Endothelial cell of umbilical vein (primary cell): Measurements from ENCODE around the gene PHF3. TPM values are rescaled to one million over a fixed set of nuclear protein-coding genes. Genes with fewer than 3 reads are reported as not detected.

Source experiments
- BruUV-seq: library from RNA; stranded (reverse); fragments of 400-500 nt; replicated peaks from 2 replicates; lab custom pipeline; 2021; lab: Mats Ljungman, UMichigan
- CTCF ChIA-PET: fragments of 300-600, 350-600 bp; sonication (Branson Sonifier 250); formaldehyde crosslinking; loops from one replicate; lab custom pipeline; 2021; ENCODE audit warnings: antibody characterized with exemption, inconsistent platforms; lab: Charles Lee
- POLR2A ChIA-PET: fragments of 300-600, 350-600 bp; sonication (Branson Sonifier 250); formaldehyde crosslinking; loops from one replicate; lab custom pipeline; 2021; ENCODE audit warnings: antibody characterized with exemption, inconsistent platforms; lab: Charles Lee
- DNase-seq: peaks from one replicate; pipeline ENCODE4 v3.0.0-alpha.2; 2011; ENCODE audit warnings: low read depth, low spot score
- FAIRE-seq: peaks from 2 replicates; lab custom pipeline; 2011; peaks lifted over from hg19 to GRCh38; lab: Jason Lieb, UNC
- H2AFZ ChIP-seq: 2 replicates; pipeline ENCODE4 v1.6.0; 2012; ENCODE audit warnings: low read depth, low read length, control low read depth, inconsistent platforms
- H3K27ac ChIP-seq: 2 replicates; pipeline ENCODE4 v1.5.1; 2011; ENCODE audit warnings: low read depth, mild to moderate bottlenecking, control low read depth, low read length, moderate library complexity; ENCODE audit not compliant: insufficient read depth
- H3K27me3 ChIP-seq, 2 experiments: 2 replicates each; pipeline versions ENCODE4 v1.6.0 to v1.6.1; 2011; ENCODE audit warnings: low read length in 2 of 2, mixed read lengths in 1 of 2; ENCODE audit not compliant: control insufficient read depth in 2 of 2, insufficient read depth in 2 of 2
- H3K36me3 ChIP-seq, 2 experiments: 2 replicates in 1 of 2; 3 replicates in 1 of 2; pipeline ENCODE4 v1.5.1; 2011; ENCODE audit warnings: low read length in 2 of 2, mild to moderate bottlenecking in 1 of 2, moderate library complexity in 1 of 2; ENCODE audit not compliant: control insufficient read depth in 2 of 2, insufficient read depth in 2 of 2; ENCODE audit errors: extremely low read depth in 1 of 2
- H3K4me1 ChIP-seq: 3 replicates; pipeline ENCODE4 v1.5.1; 2011; ENCODE audit warnings: mild to moderate bottlenecking, low read length; ENCODE audit not compliant: control insufficient read depth, insufficient read depth; ENCODE audit errors: extremely low read depth
- H3K4me2 ChIP-seq: 2 replicates; pipeline ENCODE4 v1.6.1; 2011; ENCODE audit warnings: low read length, control low read depth, mixed read lengths; ENCODE audit not compliant: insufficient read depth
- H3K4me3 ChIP-seq, 3 experiments: fragments of 200-600 bp in 1 of 3; sonication (generic), shearing (Covaris generic) in 1 of 3; replicated peaks in 1 of 3; 2 replicates each; pipeline ENCODE4 v1.5.1; 2011 to 2016; ENCODE audit warnings: control low read depth in 3 of 3, low read length in 3 of 3, mild to moderate bottlenecking in 2 of 3, inconsistent platforms in 1 of 3, low read depth in 1 of 3, moderate library complexity in 1 of 3; ENCODE audit not compliant: insufficient read depth in 1 of 3
- H3K79me2 ChIP-seq: 2 replicates; pipeline ENCODE4 v1.6.0; 2012; ENCODE audit warnings: low read length, inconsistent platforms; ENCODE audit not compliant: control insufficient read depth, insufficient read depth
- H3K9ac ChIP-seq: replicated peaks from 2 replicates; pipeline ENCODE3; 2011; ENCODE audit warnings: low read length, control low read depth; ENCODE audit not compliant: insufficient read depth; ENCODE audit errors: extremely low read depth
- H3K9me1 ChIP-seq: replicated peaks from 3 replicates; pipeline ENCODE4 v1.6.0; 2011; ENCODE audit warnings: mild to moderate bottlenecking, low read length; ENCODE audit not compliant: control insufficient read depth, insufficient read depth; ENCODE audit errors: extremely low read depth
- H3K9me3 ChIP-seq: replicated peaks from 2 replicates; pipeline ENCODE4 v1.5.1; 2012; ENCODE audit warnings: low read length, inconsistent platforms; ENCODE audit not compliant: control insufficient read depth, insufficient read depth
- H4K20me1 ChIP-seq: replicated peaks from 2 replicates; pipeline ENCODE3; 2011; ENCODE audit warnings: mild to moderate bottlenecking, low read length; ENCODE audit not compliant: control insufficient read depth, insufficient read depth; ENCODE audit errors: extremely low read depth
- EZH2 ChIP-seq: IDR thresholded peaks from 2 replicates; pipeline ENCODE4 v1.6.1; 2012; ENCODE audit warnings: borderline replicate concordance, low read depth, mild to moderate bottlenecking, moderate library complexity, low read length, inconsistent platforms; ENCODE audit not compliant: severe bottlenecking
- FOS ChIP-seq: IDR thresholded peaks from 2 replicates; pipeline ENCODE4 v1.6.1; 2011; ENCODE audit warnings: mild to moderate bottlenecking, low read length, moderate library complexity, borderline replicate concordance; ENCODE audit not compliant: insufficient read depth
- GATA2 ChIP-seq: IDR thresholded peaks from 2 replicates; pipeline ENCODE4 v1.7.0; 2011; ENCODE audit warnings: low read depth, mild to moderate bottlenecking, moderate library complexity, mixed read lengths, low read length; ENCODE audit not compliant: insufficient read length, insufficient read depth
- JUN ChIP-seq: IDR thresholded peaks from 2 replicates; pipeline ENCODE4 v1.6.1; 2011; ENCODE audit warnings: borderline replicate concordance, low read depth; ENCODE audit not compliant: insufficient read length, insufficient read depth
- MYC ChIP-seq: IDR thresholded peaks from one replicate; pipeline ENCODE4 v1.6.1; 2011; ENCODE audit warnings: mild to moderate bottlenecking, low read depth, low read length
- POLR2A ChIP-seq: IDR thresholded peaks from 2 replicates; pipeline ENCODE4 v1.6.1; 2012; ENCODE audit warnings: low read depth, mild to moderate bottlenecking, control low read depth, low read length
- POLR2AphosphoS5 ChIP-seq: IDR thresholded peaks from 2 replicates; pipeline ENCODE4 v1.6.1; 2012; ENCODE audit warnings: low read depth, mild to moderate bottlenecking, control low read depth, low read length, moderate library complexity; ENCODE audit not compliant: insufficient read depth
- dilution Hi-C: fragments of 300-500 bp; cut with MboI; formaldehyde crosslinking; loops from one replicate; pipeline ENCODE4 v1.15.0; 2019; ENCODE audit warnings: low sequenced_read_pairs; ENCODE audit not compliant: extremely low pct_ligation_motif_present
- intact Hi-C: fragments of 100-400 bp; cut with micrococcal nuclease; formaldehyde crosslinking; loops from one replicate; pipeline ENCODE4 v1.10.0; 2022
- polyA plus RNA-seq, 4 experiments: library from polyadenylated mRNA; depleted of rRNA in 3 of 4; stranded (reverse) in 3 of 4; unstranded in 1 of 4; fragments of >200 nt; gene quantifications; 2 replicates each; pipeline versions ENCODE4 v1.2.1 to v1.2.3, GENCODE V29; 2011 to 2012; ENCODE audit warnings: missing spikeins in 1 of 4
- total RNA-seq: library from RNA; stranded (reverse); gene quantifications from 2 replicates; pipeline ENCODE4 v1.2.3, GENCODE V29; 2021
- TF ChIP-seq, protein P1 (sequence below): IDR thresholded peaks from 2 replicates; pipeline ENCODE4 v1.6.1; 2011; ENCODE audit not compliant: insufficient read depth, insufficient read length
- TF ChIP-seq, protein P2 (sequence below), 2 donors: IDR thresholded peaks; 1 replicate in 1 of 2; 2 replicates in 1 of 2; pipeline ENCODE4 v1.5.1; 2011; ENCODE audit warnings: low read length in 2 of 2, mild to moderate bottlenecking in 2 of 2, moderate library complexity in 2 of 2, control low read depth in 1 of 2, inconsistent platforms in 1 of 2, low read depth in 1 of 2; ENCODE audit not compliant: insufficient read depth in 1 of 2; ENCODE audit errors: extremely low read depth in 1 of 2

PHF3 gene
- total and polyA plus RNA-seq, 2 donors (not counting 3 experiments of a cell fraction or from before 2014, with no cell fraction given) = 4.6 to 29.6 TPM

DNA sequence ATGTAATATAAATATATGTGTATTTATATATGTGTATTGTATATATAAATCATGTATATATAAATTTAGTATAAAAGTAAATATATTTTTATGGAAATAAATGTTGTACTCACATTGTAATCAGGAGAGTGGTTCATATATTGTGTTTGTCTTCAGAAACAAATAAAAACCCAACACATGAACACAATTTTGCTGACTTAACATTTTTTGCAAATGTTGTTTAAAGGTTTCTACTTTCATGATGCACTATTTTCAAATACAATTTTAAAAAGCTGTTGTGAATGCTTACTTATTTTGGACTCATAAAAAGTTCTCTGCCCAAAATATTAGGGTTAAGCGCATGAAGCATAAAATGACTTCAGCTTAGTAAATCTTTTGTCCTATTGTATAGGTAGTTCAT, 24.0 kb upstream of the PHF3 start:
- H3K27ac ChIP-seq = no peak overlapping the region
- DNase-seq (no peak), FAIRE-seq (no peak)
- no peaks in the 10 kb centered on the region for H3K79me2 ChIP-seq
- no peaks in the 10 kb centered on the region for H3K9me1 ChIP-seq
- TF ChIP-seq, protein P1, sequence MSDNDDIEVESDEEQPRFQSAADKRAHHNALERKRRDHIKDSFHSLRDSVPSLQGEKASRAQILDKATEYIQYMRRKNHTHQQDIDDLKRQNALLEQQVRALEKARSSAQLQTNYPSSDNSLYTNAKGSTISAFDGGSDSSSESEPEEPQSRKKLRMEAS = no peak
- TF ChIP-seq MYC (no peak), JUN (no peak), GATA2 (no peak), EZH2 (no peak), POLR2A (no peak)
- no TSS peak for BruUV-seq
- dilution Hi-C loops = no loop called here
- H3K4me2 ChIP-seq = no peak overlapping the region
- H3K36me3 ChIP-seq = no peaks in the 10 kb centered on the region
- no peaks in the 10 kb centered on the region for H3K27me3 ChIP-seq
- POLR2A ChIA-PET = no interaction called here
- H4K20me1 ChIP-seq = no peaks in the 10 kb centered on the region
- no peaks in the 10 kb centered on the region for H3K9me3 ChIP-seq
- no peak overlapping the region for H2AFZ ChIP-seq
- intact Hi-C loops = no loop called here
- CTCF ChIA-PET = interaction anchor here (0.7 to 4.0 kb wide), 2 partner anchors 14 to 140 kb away, joined by 3 to 25 read pairs; no protein-coding TSS in a partner anchor
- no peaks in the 10 kb centered on the region for H3K4me1 ChIP-seq
- no peak overlapping the region for H3K9ac ChIP-seq
- no peak overlapping the region for H3K4me3 ChIP-seq

DNA sequence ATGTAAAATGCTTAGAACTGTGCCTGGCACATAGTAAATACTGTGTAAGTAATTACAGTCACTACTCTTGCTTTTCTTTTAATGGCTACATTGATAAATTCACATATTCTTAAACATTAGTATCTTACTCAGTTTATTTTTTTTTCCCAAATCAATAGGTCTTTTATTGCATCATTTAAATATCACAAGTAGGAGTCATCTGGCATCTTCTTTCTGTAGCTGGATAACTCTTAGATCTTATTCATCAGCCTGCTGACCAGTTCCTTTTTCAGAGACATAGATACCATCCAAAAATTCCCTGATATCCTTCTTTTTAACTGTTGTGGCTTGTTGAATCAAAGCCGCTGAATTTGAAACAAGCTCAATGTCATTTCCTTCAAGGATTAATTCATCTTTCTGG, 20.0 kb upstream of the PHF3 start:
- Histone ChIP-seq H3K4me1 (no peaks in the 10 kb centered on the region), H3K36me3 (no peaks in the 10 kb centered on the region), H3K9ac (no peak overlapping the region), H4K20me1 (no peaks in the 10 kb centered on the region), H3K9me3 (no peaks in the 10 kb centered on the region), H2AFZ (no peak overlapping the region), H3K4me3 (no peak overlapping the region), H3K9me1 (no peaks in the 10 kb centered on the region), H3K79me2 (no peaks in the 10 kb centered on the region), H3K27me3 (peaks cover 5 to 7% of the 10 kb centered on the region in 2 experiments), H3K4me2 (no peak overlapping the region), H3K27ac (no peak overlapping the region)
- CTCF ChIA-PET = no interaction called here
- BruUV-seq = no TSS peak
- TF ChIP-seq, protein P2, sequence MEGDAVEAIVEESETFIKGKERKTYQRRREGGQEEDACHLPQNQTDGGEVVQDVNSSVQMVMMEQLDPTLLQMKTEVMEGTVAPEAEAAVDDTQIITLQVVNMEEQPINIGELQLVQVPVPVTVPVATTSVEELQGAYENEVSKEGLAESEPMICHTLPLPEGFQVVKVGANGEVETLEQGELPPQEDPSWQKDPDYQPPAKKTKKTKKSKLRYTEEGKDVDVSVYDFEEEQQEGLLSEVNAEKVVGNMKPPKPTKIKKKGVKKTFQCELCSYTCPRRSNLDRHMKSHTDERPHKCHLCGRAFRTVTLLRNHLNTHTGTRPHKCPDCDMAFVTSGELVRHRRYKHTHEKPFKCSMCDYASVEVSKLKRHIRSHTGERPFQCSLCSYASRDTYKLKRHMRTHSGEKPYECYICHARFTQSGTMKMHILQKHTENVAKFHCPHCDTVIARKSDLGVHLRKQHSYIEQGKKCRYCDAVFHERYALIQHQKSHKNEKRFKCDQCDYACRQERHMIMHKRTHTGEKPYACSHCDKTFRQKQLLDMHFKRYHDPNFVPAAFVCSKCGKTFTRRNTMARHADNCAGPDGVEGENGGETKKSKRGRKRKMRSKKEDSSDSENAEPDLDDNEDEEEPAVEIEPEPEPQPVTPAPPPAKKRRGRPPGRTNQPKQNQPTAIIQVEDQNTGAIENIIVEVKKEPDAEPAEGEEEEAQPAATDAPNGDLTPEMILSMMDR (IDR thresholded peaks at IDR 0.05; ENCODE audit: extremely low read depth in 1 of 2, insufficient read depth in 1 of 2, low read depth in 1 of 2, low read length in 2 of 2) = no peak
- no peak for TF ChIP-seq FOS
- no peak for TF ChIP-seq JUN
- TF ChIP-seq GATA2 = no peak
- no peak for TF ChIP-seq POLR2AphosphoS5
- TF ChIP-seq, protein P1 = no peak
- TF ChIP-seq EZH2 = no peak
- no peak for TF ChIP-seq POLR2A
- TF ChIP-seq MYC = no peak
- dilution Hi-C loops = no loop called here
- intact Hi-C loops = no loop called here
- no peak for FAIRE-seq
- DNase-seq = no peak
- POLR2A ChIA-PET = no interaction called here
